Stimulated activated CD8-positive, alpha-beta memory T cell treated with anti-CD3 and anti-CD28 coated beads, Interleukin-7, amount 100 ng/mL, for 24 hours (primary cell): ENCODE measurements around the gene PELI1.
"Not testable (repeated sequence)": the region's sequence is repeated elsewhere in the genome, so short reads cannot be mapped to it uniquely, and the experiment has no call there.

ENCODE experiments used
- DNase-seq: peaks from one replicate; pipeline ENCODE4 v3.0.0-alpha.2; 2020; ENCODE audit warnings: low read depth

PELI1 gene

DNA sequence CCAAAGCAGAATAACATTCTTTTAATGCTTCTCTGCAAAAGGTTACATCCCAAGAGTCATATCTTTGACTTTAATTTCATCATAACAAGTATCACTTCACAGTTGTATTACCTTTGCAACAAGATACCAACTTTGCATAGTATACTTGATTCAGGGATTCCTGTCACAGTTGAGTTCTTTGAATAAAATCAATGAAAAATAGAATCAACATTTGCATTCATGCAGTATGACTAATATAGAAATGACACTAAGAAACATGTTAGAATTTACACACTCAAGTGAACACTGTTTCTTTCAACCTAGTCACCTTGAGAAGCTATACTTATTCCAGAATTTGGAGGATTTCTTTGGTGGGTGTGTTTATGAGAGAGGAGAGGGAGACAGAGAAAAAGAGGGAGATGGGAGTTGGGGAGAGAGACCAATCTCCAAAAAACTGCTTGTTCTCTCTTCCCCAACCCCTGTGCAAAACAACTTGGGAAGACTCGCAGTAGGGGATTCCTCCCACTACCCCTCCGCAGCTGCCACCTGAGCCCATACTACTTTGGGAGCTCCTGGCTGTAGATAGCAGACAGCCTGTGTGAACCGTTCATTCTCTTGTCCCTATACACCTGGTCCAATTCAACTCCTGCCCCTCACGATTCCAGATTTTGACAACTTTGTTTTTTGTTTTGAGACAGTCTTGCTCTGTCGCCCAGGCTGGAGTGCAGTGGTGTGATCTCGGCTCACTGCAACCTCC, 57.7 kb downstream of the PELI1 start:
- no peak for DNase-seq

DNA sequence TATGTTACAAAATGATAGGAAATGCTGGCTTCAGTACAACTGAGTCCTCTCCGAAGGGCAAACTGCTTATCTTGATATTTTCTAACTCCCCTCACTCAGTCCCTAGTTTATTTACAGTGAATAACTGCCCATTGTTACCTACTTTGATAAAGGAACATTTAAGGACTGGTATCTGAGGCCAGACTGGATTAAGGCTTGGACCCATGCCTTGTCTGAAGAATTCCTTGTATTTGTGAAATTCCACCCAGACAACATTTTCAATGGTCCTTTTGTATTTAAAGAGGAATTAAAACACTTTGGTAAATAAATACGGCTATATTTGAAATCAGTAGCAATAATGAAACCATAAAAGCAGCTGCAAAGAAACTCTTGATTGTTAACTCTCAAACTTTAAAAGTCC, 58.3 kb downstream of the PELI1 start:
- DNase-seq, result no peak

GRCh38 chr2:64081046-64081445, 63.2 kb downstream of the PELI1 start:
- DNase-seq, result no peak

- no peak for DNase-seq
Observed at GRCh38 chr2:64080179-64080578, 64.0 kb downstream of the PELI1 start.

DNA sequence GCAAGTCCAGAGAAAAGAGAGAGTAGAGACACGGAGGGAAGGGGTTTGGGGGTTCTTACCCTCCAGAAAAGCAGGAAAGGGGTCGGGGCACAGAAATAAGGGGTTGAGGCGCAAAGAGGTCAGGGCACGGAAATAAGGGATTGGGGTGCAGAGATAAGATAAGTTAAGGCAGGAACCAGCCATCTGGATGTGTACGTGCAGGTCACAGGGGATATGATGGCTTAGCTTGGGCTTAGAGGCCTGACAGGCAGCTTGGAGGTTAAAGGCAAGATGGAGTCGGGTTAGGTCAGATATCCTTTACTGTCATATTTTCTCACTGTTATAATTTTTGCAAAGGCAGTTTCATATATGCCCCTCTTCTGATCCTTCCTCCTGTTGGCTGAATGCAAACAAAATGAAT, 64.5 kb downstream of the PELI1 start:
- not testable (repeated sequence) for DNase-seq

- not testable (repeated sequence) for DNase-seq
Observed at GRCh38 chr2:64076828-64077227, 67.4 kb downstream of the PELI1 start.

DNA sequence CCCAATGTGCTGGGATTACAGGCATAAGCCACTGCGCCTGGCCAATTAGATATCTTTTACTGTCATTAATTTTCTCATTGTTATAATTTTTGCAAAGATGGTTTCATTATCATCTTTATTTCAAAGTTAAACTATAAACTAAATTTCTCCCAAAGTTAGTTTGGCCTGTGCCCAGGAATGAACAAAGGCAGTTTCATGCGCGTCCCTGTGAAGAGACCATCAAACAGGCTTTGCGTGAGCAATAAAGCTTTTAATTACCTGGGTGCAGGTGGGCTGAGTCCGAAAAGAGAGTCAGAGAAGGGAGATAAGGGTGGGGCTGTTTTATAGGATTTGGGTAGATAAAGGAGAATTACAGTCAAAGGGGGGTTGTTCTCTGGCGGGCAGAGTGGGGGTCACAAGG, 69.6 kb downstream of the PELI1 start:
- not testable (repeated sequence) for DNase-seq

- DNase-seq, result no peak
Observed at GRCh38 chr2:64067326-64067725, 76.9 kb downstream of the PELI1 start.

- no peak for DNase-seq
Observed at GRCh38 chr2:64065516-64065915, 78.7 kb downstream of the PELI1 start.

DNA sequence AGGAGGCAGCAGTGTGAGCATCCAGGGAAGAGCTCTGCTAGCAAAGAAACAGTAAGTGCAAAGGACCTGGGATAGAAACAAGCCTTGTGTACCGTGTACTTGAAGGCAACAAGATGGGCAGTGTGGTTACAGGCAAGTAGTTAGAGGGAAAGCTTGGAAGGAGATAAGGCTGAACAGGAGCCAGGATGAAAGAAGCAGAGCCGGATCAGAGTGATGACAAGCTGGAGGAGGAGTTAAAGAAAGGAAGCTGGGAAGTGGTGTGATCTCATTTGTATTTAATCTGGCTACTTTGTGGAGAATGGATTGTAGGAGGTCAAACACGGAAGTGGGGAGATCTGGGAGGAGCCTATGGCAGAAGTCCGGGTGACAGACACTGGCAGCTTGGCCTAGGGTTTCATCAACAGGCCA, 80.3 kb downstream of the PELI1 start:
- DNase-seq, result no peak

DNA sequence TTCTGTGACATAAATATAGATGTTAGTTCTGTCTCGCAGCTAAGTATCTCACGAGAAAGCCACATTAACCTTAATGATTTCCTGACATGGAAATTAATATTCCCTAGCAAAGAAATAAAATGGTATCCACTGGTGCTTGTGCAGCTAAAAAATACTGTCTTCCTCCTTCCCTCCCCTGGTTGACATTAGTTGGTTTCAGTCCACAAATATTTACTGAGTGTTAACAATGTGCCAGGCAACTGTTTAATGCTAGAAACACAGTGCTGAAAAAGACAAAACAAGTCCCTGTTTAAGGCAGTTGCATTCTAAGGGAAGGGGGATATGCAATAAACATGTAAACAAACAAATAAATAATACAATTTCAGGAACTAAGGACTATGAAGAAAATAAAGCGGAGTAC, 80.8 kb downstream of the PELI1 start:
- DNase-seq, result no peak

DNA sequence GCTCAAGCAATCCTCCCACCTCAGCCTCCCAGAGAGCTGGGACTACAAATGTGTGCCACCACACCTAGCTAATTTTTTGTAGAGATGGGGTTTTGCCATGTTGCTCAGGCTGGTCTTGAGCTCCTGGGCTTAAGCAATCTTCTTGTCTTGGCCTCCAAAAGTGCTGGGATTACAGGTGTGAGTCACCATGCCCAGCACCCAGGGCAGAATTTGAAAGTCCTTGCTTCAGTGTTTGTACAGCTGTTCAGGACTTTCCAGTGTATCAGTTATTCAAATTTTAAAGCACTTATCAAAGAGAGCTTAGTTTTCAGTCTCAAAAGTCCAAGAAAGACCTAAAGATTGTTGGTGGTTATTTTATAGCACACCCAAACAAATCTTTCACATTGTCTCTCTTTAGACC, 81.4 kb downstream of the PELI1 start:
- DNase-seq, result no peak

GRCh38 chr2:64059270-64059669, 85.0 kb downstream of the PELI1 start:
- DNase-seq, result no peak

DNA sequence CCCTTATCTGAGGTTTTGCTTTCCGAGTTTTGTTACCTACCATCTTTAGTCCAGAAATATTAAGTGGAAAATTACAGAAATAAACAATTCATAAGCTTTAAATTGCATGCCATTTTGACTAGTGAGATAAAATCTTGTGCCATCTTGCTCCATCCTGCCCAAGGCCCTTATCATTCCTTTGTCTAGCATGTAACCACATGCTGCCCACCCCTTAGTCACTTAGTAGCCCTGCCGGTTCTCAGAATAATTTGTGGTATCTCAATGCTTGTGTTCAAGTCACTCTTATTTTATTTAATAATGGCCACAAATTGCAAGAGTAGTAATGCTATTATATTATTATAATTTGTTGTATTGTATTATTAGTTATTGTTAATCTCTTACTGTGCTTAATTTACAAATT, 88.2 kb downstream of the PELI1 start:
- no peak for DNase-seq

- no peak for DNase-seq
Observed at GRCh38 chr2:64054161-64054915, 89.9 kb downstream of the PELI1 start.

DNA sequence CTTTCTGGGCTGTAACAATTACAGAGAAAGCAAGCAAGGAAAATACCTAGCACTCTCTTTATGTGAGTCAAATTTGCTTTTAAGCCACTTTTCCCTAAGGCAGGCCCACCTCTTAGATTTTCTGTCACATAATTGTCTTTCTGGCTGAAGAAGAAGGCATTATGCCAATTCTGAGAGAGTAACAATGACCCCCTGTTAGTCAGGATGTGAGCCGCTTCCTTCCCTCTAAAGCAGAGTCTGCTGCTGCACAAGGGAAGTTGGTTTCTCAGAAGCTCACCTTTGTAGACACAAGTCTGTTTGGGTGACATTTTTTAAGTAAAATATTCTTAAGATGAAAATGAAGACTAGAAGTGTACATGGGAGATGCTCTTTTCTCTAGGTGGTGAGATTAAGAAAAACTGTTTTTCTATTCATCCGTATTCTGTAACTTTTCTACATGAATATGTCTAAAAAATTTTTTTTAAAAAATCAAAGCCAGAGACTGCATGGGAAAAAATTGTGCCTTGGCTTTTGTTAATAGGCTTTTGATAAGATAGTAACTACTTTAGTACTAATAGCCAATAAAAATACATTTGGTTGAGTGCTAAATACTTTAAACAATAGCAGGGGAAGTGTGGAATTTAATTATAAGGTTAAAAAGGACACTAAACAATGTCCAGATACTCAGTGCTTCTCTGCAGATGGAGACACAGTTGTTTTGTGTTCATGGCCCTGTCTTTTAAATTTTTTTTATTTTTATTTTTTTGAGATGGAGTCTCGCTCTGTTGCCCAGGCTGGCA, 91.6 kb downstream of the PELI1 start:
- DNase-seq, result no peak

DNA sequence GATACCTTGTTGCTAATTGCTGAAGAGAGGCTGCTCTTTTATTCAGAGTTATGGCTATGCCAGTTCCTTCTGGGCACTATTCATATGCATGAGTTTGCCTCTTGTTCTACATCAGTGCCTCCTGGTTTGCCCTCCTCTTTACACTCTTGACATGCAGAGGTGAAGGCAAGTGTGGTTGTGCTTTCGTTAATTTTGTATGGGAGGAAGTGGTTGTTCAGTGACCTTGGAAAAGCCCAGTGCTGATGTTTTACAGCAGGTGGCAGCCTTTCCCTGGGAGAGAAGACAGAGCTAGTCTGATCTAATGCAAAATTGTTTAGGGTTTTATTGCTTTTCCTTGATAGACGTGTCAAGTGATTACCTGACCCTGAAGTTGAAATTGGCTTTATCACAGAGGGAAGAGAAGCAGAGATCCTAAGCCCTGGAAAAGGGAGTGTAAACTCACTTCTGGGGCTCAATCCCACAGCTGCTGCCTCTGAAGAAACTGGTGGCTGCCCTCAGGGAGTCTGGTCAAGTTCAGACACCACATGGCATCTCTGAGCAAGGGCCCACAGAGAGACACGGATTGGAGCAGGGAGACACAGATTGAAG, 94.5 kb downstream of the PELI1 start:
- DNase-seq, result no peak

DNA sequence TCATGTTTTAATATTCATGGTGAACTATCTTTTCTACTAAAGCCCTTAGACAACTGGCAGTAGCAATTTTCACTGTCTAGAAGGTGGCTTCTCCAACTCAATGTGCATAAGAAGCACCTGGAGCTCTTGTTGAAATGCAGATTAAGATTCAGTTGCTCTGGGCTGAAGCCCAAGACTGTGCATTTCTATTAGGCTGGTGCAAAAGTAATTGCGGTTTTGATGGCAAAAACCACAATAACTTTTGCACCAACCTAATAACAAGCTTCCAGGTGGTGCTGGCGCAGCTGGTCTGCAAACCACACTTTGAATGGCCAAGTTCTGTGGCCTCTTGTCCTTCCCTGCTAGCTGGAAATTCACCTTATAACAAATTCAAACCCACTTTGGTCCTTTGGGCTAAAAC, 98.3 kb downstream of the PELI1 start:
- no peak for DNase-seq
